Activated CD8-positive, alpha-beta memory T cell treated with anti-CD3 and anti-CD28 coated beads for 24 hours (primary cell): ENCODE data around the gene MED8.
"Not testable (repeated sequence)": the region's sequence is repeated elsewhere in the genome, so short reads cannot be mapped to it uniquely, and the experiment has no call there.

Experiments used
- DNase-seq: peaks from one replicate; pipeline ENCODE4 v3.0.0-alpha.2; 2020

The MED8 gene

DNA sequence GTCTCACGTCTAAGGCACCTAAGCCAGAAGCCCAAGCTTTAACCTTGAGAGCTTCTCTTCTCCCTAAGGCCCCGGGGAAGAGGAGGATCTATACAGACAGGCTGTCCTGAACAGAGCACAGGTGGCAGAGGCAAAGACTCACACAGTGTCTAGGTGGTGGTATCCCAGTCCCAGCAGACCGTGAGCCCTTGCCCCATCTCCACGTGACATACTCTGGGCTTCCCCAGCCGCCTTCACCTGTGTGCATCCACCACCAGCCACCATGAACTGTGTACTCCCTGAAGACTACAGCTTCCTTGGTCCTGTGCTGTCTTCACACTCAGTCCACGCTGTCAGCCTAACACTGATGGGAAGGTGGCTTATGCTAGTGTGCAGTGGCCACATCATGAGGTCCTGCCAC is 31.8 kb upstream of the MED8 start:
- DNase-seq = no peak

DNA sequence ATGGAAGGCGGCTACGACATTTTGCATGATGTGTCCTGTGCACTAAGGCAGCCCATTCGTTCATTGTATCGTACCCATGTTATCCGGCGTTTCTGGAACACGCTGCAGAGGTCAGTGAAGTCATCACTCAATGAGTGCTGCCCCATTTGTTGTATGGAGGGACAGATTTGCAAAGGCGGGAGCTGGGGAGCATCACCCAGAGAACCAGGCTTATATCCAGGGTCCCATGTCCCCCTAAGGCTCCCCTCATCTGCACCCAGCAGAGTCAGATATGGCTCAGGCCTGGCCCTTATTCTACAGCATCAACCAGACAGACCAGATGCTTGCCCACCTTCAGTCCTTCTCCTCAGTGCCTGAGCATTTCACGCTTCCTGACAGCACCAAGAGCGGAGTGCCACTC is 31.3 kb upstream of the MED8 start:
- no peak for DNase-seq

DNA sequence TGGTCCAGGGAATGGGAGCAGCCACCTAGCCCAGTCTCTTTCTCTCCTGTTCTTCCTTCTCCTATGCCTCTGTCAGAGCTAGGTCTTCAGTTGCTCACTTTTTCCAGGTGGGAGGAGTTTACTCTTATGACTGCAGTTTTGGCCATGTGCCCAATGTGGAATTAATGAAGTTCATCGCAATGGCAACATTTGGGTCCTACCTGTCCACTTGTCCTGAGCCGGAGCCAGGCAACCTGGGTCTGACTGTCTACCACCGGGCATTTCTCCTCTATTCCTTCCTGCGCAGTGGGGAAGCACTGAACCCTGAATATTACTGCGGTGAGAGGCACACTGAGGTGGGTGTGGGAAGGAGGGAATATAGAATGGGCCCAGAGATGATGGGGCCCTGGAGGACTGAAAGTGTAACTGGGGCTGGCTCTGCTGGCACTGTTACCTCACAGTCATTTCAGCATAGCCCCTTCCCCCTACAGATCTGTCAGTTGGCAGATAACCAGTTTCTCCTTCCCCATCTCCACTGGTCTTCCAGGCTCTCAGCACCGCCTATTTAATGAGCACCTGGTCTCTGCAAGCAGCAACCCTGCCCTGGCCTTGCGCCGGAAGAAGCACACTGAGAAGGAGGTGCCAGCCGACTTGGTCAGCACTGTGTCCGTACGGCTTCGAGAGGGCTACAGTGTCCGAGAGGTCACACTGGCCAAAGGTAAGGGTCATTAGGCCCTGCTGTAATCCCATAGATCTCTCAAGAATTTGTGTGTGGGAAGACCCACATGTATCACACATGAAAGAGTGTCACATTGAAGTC is 30.2 kb upstream of the MED8 start:
- no peak for DNase-seq

DNA sequence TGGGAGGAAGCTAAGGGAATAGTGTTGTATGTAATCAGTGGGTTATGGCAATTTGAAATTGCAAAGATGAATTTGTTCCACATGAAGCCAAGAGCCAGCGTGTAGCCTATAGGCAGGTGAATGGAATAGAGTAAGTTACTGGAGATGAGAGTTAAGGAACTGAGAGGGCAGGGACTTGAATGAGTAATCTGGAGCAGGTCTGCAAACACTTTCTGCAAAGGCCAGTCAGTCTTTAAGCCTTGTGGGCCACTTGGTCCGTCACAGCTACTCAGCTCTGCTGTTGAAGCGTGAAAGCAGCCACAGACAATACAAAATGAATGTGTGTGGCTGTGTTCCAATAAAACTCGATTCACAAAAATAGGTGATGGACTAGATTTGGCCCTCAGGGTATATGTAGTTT is 29.3 kb upstream of the MED8 start:
- DNase-seq = no peak

DNA sequence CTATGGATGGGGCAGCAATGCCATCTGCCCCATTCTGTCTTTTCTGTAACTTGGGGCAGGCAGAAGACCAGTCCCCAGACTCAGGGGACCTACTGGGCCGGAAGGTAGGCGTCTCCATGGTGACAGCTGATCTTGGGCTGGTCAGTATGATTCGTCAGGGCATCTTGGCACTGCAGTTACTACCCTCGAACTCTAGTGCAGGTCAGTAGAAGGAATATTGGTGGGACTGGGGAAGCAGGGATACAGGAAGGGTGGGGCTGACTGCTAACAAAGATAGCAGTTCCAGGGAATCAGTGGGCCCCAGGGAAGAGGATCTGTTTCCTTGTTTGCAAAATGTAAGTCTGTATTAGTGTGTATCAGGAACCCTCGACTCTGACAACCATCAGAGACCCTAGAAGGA is 26.3 kb upstream of the MED8 start:
- no peak for DNase-seq

DNA sequence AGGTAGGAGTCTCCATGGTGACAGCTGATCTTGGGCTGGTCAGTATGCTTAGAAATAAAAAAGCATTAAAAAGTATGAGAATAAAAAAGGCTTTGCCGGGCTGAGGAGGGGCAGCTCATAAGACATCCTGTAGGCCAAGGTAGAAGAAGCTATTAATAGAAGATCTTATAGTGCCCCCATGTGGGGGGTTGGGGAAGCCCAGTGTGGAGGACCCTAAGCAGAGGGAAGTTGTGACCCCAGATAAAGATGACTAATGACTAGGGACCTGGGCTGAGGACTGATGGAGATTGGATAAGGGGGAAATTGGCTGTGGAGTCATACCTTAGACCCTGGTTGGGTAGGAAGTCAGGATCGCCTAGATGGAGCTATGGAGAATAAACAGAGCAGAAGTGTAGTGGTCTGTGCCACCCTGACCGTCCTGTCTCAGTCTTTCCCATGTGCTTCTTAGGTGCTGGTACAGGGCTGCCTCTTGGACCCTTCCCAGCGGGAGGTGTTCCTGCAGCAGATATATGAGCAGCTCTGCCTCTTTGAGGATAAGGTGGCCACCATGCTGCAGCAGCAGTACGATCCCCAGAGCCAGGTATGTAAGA is 25.1 kb upstream of the MED8 start:
- peak; percentile 80 for DNase-seq

DNA sequence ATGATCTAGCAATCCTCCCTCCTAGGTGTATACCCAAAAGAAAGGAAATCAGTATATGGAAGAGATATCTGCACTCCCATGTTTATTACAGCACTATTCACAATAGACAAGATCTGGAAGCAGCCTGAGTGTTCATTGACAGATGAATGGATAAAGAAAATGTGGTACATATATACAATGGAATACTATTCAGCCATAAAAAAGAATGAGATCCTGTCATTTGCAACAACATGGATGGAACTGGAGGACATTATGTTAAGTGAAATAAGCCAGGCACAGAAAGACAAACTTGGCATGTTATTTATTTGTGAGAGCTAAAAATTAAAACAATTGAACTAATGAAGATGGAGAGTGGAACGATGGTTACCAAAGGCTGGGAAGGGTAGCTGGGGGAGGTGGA is 23.8 kb upstream of the MED8 start:
- DNase-seq = not testable (repeated sequence)

DNA sequence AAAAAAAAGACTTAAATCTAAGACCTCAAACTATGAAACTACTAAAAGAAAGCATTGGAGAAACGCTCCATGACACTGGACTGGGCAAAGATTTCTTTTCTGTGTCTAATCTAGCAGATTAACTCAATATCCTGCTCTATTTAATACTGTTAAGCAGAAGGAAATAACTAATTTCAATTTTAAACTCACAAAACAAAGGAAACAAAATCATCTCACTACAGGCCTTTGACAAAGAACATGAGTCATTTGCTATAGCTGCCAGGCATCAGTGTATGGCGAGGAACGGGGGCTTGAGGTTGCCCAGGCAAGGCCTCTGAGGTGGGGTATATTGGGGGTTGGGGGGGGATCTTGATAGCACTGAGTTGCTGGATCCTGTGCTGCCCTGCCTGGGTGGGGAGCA is 21.0 kb upstream of the MED8 start:
- no peak for DNase-seq

DNA sequence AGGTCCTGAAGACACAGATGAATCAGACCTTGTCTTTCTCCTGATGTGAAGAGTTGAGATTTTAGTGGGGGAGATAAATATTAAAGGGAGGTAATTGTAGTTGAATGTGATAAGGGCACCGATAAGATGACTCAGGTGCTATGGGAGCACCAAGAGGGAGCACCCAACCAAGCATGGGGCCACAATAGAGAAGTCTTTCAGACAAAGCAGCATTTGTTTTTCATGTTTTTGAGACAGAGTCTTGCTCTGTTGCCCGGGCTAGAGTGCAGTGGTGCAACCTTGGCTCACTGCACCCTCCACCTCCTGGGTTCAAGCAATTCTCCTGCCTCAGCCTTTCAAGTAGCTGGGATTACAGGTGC is 16.3 kb upstream of the MED8 start:
- DNase-seq = no peak

DNA sequence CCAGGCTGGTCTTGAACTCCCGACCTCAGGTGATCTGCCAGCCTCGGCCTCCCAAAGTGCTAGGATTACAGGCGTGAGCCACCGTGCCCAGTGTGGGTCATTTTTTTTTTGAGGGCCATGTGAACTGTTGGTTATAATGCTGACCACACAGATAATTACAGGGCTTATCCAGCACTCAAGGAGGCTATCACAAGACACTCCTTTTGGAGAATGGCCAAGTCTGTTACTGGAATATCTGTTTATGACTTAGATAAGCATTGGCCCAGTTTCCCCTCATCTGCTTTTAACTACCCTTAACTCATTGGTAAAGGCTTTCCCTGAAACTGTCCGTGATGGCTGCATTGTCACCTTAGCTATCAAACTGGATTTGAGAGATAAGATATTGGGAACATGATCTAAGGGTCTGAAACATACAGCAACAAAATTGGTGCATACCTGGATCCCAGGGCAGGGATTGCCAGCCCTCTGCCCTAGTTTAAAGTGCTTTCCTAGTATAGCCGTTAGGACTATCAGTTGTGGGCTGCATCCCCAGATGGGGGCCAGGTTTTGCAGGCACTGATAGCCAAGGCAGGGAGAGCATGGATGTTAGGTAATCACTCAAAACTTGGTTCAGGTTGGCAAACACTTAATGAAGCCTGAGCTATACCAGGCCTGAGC is 15.7 kb upstream of the MED8 start:
- no peak for DNase-seq

DNA sequence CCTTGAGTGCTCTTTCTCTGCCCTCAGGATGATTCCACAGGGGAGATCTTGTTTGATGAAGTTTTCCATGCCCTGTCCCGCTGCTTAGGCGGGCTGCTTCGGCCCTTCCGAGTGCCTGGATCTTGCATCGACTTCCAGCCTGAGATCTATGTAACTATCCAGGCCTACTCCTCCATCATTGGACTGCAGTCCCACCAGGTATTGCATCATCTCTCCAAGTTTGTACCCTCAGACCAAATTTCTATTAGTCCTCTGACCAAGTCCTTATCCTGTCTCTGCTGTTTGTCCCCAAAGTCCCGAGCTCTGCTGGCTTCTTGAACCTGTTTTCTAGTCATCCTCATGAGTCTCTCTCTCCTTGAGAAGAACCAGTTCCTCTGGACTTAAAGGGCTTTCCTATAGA is 14.8 kb upstream of the MED8 start:
- no peak for DNase-seq

DNA sequence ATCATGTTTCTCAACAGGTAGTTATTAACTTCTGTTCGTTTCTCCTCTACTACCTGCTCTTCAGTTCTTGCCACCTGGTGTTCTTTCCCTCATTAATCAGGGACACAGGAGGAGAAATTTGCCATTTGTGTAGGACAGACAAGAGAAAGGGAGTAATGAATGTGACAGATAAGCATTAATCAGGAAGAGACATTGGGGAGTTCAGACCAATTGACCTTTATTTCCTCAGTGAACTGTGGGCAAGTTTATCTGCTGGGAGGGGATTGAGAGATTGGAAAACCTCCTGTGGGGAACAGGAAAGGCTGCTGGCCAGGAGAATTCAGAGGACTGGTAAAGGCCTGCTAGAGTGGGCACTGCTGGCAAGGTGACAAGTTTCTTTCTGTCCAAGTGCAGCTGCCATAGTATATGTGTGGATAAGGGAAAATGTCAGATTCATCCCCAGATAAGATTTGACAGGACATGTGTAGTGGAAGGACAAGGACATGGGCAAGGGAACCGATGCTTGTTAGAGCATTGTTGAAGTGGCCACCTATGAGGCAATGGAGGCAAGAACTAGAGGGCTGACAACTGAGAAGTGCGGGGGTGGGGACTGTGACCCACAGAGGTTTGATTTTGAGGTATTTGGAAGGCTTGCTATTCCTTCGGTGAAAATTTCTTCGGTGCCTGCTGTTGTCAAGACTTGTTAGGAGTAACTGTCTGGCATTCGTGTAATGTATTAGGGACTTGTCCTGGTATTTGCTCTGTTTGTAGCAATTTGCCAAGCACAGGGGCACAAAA is 12.7 kb upstream of the MED8 start:
- no peak for DNase-seq

DNA sequence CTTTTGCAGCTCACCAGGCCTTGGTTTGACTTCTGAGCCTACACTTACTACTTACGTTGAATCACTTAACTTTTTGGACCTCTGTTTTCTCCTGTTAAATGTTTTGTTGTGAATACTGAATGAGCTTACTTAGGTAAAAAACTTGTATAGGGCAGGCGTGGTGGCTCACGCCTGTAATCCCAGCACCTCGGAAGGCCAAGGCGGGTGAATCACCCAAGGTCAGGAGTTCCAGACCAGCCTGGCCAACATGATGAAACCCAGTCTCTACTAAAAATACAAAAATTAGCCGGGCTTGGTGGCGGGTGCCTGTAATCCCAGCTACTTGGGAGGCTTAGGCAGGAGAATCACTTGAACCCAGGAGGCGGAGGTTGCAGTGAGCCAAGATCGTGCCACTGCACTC is 10.8 kb upstream of the MED8 start:
- not testable (repeated sequence) for DNase-seq

DNA sequence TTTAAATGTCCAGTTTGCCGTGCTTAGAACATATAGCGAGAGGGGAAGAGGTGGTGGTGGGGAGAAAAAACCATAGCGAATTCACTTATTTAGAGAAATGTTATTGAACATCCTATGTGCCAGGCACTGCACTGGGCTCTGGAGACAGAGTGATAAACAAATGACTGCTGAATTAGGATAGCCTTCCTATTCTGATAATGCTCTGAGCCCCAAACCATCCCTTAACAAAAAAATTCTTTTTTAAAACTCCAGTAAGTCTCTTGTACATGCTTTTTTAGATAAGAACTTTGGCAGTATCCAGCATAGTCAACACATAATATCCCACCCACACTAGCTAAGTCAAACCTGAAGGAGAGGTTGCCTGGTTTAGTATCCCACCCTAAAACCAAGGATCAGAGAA is 8.6 kb upstream of the MED8 start:
- DNase-seq = no peak

DNA sequence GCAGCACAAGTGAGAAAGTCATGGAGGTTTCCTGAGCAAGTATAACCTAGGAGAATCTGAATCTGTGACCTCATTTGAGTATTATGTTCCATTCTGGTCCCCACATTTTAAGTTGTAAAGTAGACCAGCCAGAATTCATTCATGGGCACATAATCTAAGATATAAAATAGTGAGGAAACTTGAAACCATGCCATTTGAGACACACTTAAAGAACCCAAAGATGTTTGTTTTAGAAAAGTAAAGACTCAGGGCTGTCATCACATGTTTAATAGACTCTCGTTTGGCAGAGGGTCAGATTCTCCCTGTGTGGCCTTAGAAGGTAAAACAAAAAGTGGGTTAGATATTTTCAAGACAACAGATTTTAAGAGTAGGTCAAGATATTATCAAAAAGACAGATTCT is 6.5 kb upstream of the MED8 start:
- no peak for DNase-seq

DNA sequence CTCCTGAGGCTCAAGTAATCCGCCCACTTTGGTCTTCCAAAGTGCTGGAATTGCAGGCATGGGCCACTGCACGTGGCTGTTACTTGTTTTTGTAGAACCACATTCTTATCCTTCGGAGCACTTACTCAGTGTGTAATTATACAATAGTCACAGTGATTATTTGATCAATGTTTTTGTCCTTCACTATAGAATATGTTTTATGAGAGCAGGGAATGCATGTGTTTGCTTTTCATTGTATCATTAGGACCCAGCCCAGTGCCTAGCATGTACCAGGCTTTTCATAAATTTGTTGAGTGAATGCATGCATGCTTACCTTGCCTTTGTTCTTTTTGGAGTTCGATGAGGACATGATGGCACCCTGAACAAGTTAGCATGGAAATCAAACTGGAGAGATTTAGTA is 5.9 kb upstream of the MED8 start:
- DNase-seq = no peak

DNA sequence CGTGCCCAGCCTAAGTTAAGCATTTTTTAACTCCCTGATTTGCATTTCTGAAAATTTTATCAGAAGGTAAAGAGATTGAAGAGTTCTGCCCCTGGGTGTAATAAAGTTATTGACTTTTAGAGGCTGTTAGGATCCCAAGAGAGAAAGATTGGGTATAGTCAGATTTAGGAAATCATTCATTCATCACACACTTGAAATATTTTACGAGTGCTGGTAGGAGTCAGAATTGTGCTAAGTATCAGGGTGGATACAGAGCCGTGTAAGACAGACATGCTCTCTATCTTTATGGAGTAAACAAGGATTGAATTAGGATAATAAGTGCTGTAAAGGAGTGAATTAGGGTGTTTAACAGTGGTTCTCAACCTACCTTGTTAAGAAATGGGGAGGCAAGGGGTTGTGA is 3.1 kb upstream of the MED8 start:
- no peak for DNase-seq

DNA sequence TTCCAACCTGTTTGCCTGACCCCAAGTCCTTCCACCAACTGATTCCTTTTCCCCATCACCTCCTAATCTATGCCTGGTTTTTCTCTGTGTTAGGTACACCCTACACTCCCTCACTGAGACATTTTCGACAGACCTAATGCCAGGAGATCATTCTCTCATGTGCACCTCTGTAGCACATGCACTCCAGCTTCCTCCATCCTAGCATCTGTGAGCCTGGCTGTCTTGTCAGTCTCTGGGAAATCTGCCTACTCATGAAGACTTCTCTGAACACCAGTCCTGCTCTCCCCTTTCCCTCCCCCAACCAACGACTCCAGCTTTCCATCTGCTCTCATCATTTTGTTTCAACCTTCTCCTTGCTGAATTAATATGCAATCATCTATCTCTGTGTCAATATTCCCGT is 987 bp downstream of the MED8 start:
- no peak for DNase-seq

DNA sequence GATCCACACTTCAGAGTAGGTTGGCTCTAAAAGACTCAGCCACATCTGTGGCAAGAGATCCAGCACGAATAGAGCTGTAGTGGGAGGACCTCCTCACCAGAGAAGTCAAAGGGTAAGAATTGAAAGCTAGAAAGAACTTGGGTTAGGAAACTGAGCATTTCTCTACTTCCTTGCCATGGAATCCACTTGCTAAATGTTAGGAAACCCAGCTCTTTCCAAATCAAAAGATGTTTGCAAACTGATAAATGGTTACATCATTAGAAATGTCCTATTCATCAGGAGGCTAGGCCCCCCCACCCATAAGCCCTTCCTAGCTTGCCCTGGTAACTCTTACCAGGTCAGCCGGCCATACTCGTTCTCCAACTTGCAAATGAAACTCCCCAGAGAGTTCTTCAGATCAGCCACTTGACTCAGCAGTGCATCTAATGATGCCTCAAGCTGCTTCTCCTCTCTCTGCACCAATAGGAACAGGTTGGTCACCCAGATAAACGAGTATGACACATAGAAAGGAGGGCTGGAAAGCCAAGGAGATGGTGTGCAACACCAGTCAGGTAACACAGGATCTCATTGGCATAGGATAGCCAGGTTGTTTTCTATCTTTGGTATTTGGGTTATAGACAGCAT is 1.5 kb downstream of the MED8 start:
- no peak for DNase-seq

DNA sequence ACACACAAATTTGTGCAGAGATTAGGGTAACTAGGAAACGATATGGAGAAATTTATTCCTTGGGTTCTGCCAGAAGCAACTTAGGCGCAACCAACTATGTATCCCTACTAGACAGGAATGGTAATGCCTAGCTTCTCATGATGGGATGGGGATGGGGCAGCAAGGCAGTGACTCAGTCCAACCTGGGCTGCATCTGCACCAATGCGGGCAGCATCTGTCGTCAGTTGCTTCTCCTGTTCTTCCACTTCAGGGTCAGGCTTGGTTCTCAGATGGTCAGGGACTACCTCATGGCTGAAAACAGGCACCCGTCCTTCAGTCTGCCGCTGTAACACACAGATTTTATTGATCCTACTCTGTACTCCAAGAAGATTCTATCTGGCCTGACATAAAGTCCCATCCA is 2.9 kb downstream of the MED8 start:
- DNase-seq = no peak

DNA sequence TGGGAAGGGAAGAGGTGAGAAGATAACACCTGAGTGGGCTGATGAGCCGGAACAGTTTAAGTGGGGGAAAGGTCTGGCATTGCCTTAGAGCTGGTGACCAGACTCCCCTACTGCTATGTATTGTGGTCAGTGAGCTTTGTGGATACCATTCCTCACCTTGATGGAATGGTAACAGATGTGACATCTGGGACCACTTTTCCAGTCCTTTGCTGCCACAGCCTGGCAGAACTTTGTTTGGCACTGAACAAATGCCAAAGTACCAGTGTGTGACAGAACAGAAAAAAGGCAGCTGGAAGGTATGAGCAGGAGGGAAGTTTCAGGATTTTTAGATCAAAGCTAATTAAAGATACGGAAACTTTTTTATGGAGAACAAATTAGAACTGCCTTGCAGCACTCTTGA is 6.2 kb downstream of the MED8 start:
- DNase-seq = no peak

DNA sequence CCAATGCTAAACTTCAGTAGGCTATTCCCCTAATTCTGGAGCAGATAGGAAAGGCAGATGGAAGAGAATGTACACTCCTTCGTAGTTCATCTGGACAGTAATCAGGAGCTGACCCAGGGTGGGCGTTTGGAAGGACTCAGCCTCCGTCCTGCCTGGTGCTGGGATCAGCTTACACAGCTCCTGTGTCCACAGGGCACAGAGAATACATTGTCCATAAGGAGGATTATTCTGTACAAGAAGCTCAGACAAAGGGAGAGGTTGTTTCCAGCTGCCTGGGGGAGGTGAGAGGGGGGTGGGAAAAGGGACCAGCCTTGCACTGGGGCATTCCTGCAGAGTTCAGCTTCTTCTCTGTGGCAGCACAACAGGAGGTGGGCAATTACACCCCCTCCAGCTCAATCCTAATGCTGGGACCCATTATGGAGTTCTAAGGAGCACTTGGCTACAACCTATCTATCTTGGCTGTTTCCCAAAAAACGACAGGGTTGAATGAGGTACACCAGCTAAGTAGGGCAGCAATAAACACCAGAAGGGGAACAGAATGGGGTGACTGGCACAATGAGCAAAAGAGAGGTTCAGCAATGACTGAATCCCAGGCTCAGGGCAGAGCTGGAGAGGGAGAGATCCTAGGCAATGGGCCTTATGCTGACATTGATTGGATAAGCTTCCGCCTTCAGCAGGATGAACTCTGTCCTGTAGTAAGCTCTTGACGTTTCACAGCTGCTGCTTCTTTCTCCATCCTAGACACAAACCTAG is 7.4 kb downstream of the MED8 start:
- DNase-seq = no peak

DNA sequence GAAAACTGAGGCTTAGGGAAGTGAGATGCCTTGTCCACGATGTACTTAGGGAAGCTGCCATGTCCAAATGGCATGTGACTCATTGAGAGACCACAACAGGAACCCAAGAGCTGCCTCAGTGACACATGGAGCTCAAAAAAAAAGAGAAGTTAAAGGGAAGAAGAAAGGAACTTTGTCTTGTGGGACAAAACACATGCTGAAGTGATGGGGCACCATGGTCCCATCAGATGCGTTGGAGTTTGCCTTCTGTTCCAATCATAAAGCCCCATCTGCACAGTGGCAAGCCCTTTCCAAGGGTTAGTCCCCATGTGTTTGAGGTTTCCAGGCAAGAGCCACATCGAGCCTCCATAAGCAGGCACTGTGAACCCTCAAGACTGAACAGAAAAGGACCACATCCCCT is 8.0 kb downstream of the MED8 start:
- DNase-seq = no peak
